ENCODE results near the gene ERP29.
"Not testable (repeated sequence)": the region's sequence is repeated elsewhere in the genome, so short reads cannot be mapped to it uniquely, and the experiment has no call there.

GRCh38 chr12:112009596-112009995 lies 3.6 kb upstream of the ERP29 start:
- not testable (repeated sequence) for TF ChIP-seq CTCF, POLR2A, EP300 (IDR thresholded peaks at IDR 0.05)
